Umbilical cord (tissue), 2 donors: ENCODE data around the gene GNAT3. TPM values are rescaled to one million over a fixed set of nuclear protein-coding genes. Genes with fewer than 3 reads are reported as not detected.
A peak's percentile ranks its signal among the peaks of the same experiment; 100 is the strongest.

Experiments used
- DNase-seq: peaks from one replicate; pipeline ENCODE4 v3.0.0-alpha.2; 2015; ENCODE audit warnings: low spot score
- total RNA-seq: library from RNA; depleted of rRNA; stranded (reverse); fragments of >200 nt; gene quantifications from one replicate; pipeline ENCODE4 v1.2.3, GENCODE V29; 2014; ENCODE audit warnings: low replicate concordance; ENCODE audit not compliant: insufficient read depth

The GNAT3 gene
- total RNA-seq, 1 donor from 2014 or later = not detected

DNA sequence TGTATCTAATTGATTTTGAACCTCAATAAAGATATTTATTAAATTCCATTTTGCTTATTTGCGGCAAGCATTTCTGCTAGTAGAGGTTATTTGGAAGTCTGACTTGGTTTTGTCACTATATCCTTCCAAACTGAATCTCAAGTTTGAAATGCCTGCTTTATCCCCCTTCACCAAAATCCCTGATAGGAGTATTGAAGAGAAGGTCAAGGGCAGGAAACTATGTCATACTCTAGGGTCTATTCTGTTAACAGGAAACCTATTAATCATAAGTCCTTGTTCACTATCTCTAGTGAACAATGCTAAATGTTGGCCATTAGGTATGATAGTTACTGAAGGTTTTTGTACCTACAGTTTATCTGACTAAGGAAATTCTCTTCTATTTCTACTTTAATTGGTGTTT, 11.5 kb downstream of the GNAT3 start:
- DNase-seq = no peak

GRCh38 chr7:80499350-80499953, 12.4 kb downstream of the GNAT3 start:
- peak; percentile 69 for DNase-seq

GRCh38 chr7:80498481-80499349, 13.1 kb downstream of the GNAT3 start:
- DNase-seq = peak; percentile 14

DNA sequence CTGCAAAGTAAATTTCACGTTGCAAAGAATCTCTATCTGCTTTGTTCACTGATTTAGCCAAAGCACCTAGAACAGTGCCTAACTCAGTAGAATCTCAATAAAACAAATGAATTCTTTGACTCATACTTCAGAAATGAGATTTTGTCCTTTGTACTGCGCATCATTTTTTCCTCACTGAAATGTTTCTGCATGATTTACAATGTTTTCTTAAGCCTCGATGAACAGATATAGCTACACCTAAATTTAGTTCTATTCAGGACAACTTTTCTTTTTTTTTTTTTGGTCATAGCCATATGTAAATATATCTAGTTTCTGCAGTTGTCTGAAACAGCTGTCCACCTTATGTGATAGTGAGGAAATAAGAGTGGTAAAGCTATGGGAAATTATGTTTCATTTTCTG, 15.3 kb downstream of the GNAT3 start:
- DNase-seq = no peak

DNA sequence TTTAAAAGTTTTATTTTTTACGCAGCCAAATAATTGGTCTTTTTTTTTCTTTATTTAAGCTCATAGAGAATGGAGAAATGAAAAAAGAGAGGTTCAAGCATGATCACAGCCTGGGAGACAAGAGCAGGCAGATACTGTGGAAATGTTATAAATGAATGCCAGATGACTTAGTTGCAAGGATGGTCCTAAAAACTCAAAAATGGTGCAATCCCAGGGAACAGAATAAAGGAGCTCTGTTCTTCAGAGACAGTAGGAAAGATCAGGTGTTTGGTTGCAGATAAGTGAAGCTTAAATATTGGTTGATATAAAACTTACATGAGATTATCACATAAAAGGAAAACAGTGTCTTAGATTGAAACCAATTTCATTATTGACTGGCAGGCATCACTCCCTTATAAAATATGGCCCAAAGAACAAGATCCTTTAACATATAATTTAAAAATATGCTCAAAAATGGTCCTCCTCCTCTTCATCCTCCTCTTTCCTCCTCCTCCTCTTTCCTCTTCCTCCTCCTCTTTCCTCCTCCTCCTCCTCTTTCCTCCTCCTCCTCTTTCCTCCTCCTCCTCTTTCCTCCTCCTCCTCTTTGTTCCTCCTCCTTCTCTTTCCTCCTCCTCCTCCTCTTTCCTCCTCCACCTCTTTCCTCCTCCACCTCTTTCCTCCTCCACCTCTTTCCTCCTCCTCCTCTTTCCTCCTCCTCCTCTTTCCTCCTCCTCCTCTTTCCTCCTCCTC, 18.6 kb downstream of the GNAT3 start:
- no peak for DNase-seq

DNA sequence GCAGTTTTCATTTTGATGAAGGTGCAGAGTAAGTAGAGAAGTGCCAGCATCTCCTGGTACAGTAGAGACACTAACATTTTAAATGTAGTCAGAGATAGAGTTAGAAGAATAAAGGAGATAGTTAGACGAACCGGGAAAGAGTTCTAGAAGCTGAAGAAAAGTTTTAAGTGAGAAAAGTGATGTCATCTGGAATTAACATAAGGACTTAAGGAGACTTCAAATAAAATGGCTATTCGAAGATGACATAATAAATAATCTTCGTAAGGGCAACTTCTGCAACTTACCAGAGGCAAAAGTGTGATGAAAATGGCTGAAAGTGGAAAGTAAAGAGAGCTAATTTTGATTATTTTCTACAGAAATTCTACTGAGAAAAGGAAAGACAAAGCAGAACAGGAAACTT, 20.4 kb downstream of the GNAT3 start:
- DNase-seq = no peak

- DNase-seq = no peak
These were observed 23.0 kb downstream of the GNAT3 start for GRCh38 chr7:80488851-80489370.

- no peak for DNase-seq
These were observed 23.5 kb downstream of the GNAT3 start for GRCh38 chr7:80488406-80488805.

DNA sequence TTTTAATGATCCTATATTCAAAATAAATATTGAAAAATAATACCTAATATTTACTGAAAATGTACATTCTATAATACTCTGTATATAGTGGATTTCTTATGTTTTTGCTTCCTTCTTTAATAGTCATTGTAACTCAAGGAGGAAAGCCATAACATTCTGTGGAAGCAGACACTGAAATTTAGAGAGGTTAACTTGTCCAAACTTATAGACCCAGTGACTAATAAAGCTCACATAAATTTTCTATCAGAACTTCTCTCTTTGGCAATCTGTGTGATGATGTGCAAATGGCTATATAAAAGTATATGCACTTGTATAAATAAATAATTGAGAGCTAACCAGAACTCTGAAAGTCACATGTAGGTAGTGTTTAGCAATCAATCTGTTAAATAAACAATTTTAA, 26.1 kb downstream of the GNAT3 start:
- DNase-seq = no peak

DNA sequence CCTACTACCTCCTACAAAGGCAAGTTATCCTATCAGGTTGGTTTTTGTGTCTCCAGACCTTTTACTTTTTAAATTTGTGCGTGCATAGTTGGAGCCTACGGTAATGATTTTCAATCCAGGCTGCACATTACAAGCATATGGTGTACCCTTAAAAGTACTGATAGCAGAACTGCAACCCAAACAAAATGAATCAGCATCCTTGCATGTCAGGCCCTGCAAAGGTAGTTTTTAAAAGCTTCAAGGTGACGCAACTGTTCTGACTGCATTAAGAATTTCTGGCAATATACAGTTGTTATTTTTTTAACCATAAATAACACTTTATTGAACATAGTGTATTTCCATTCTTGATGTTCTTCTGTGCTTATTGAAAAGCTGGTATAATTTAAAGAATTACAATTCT, 28.9 kb downstream of the GNAT3 start:
- DNase-seq = no peak

GRCh38 chr7:80481196-80481884, 30.5 kb downstream of the GNAT3 start:
- DNase-seq = peak; percentile 25

DNA sequence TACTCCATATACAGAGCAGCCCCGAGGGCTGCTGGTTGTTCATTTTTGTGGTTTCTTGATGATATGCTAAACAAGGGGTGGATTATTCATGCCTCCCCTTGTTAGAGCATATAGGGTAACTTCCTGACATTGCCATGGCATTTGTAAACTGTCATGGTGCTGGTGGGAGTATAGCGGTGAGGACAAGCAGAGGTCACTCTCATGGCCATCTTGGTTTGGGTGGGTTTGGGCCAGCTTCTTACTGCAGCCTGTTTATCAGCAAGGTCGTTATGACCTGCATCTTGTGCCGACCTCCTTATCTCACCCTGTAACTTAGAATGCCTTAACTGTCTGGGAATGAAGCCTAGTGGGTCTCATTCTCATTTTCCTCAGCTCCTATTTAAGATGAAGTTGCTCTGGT, 31.3 kb downstream of the GNAT3 start:
- no peak for DNase-seq

DNA sequence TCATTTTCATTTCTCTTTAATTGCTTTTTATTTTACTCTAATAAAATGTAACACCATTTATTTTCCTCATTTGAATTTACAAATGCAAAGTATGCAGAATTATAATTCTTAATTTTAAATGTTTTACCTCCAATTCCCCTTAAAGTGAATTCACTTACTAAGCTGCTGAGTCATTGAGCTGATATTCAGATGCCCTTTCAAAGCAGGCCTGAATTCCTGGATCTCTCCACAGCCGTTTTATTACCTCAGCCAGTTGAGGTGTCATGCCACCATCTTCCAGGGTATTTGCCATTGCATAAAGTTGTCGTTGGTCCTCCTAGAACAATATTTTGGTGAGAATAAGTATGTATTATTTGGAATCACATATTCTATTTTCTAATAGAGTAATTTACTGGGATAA, 33.2 kb downstream of the GNAT3 start:
- DNase-seq = no peak

DNA sequence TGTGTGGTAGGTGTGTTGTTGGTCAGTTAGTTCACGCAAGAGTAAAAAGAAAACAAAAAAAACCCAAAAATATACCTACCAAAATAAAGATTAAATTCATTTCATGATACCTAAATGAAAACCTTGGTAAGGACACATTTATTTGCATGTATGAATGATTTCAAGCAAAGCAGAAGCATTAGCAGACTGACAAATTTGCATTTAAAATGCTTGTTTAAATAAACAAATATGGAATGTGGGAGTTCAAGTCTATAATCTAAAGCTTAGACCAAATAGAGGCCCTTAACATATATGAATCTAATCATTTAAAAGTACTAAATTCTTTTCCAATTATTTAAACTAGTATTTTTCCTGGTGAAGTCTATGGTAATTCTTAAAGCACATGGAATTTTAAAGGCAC, 35.8 kb downstream of the GNAT3 start:
- no peak for DNase-seq

- no peak for DNase-seq
These were observed 36.5 kb downstream of the GNAT3 start for GRCh38 chr7:80475383-80475782.

DNA sequence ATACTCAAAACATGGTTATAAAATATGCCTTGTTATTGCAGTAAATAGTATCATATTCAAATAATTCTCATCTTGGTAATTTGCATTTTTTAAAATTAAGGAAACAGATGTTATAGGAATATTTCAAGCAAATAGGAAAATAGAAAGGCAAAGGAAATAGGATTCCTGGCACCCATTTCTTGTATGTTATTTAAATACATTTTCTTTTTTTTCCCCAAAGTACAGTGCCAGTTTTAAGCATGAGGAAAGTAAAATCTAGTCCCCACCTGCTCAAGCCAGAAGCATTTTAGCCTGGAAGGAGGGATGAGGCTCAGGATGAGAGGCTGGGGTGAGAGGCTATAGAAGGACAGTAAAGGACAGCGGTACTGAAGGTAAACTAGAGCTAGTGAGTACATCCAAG, 38.1 kb downstream of the GNAT3 start:
- no peak for DNase-seq

- DNase-seq = no peak
These were observed 39.2 kb downstream of the GNAT3 start for GRCh38 chr7:80472491-80473200.

DNA sequence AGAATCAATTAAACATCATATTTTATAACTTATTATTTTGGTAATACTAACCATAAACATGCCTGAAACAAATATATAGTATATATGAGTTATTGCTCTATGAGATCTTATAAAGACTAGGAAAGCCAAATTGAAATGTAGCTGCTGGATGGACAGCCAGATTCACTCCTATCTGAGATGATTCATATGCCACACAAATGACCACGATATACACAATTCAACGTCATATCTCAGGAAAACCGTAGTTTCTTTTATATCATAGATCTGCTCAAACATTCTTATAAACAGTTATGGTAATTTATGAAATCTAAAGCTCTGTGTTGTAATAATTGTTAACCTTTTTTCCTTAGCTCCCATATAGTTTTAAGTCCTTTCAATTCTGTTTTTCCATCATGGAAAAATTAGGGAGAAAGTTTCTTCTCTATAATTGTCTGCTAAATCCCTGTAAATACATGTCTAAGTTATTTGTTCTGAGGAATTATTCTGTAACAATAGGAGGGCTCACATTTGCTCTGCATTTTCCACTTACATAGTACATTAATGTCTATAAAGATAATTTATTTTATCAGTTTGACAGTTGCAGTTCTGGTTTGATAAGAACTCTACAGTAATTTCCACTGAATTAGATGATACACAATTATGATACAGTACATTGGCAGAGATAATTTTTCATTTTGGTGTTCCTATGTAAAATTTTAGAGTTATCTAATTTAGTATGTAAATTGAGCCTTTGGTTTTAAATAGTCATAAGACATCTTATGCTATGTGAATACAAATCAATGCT, 42.7 kb downstream of the GNAT3 start:
- no peak for DNase-seq

DNA sequence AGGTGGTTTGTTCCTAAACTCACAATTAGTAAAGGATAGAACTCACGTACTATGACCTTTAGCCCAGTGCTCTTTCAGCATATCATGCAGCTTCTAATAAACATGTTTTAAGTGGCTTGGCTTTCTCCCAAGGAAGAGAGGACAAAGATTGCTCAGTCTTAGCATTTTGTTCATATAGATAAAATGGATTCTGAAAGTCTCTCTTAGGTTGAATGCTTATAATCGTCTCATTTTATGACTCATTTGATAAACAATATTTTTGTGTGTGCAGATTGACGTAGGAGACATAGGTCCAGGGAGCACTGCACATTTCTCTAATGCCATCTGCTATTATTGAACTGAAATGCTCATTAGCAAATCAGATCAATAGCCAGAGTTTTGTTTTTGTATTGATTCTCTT, 44.8 kb downstream of the GNAT3 start:
- no peak for DNase-seq

DNA sequence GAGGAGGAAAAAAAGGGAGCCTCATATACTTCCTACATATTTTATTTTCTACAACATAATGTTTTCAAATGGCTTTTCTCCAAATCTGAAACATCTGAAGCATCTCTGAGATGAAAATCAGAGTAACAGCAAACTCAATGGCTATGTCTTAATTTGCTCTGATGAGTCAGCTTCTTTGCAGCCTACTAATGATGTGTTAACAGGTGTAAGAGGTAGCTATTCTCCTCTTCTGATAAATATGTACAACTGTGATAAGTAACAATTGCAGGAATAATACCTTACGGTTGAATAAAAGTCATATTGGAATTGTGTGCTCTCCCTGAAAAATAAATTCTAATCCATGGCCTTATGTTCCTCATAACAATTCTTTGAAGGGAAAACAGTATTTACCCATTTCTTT, 45.2 kb downstream of the GNAT3 start:
- DNase-seq = no peak
